ENCODE measurements around the gene SRPRB. TPM values are rescaled to one million over a fixed set of nuclear protein-coding genes. Genes with fewer than 3 reads are reported as not detected.

SRPRB gene
- total and polyA plus RNA-seq, 9 of the 15 experiments (the other 6 are each of a cell fraction or from before 2014, with no cell fraction given): 29.5 to 66.0 (median 41.4) TPM

DNA sequence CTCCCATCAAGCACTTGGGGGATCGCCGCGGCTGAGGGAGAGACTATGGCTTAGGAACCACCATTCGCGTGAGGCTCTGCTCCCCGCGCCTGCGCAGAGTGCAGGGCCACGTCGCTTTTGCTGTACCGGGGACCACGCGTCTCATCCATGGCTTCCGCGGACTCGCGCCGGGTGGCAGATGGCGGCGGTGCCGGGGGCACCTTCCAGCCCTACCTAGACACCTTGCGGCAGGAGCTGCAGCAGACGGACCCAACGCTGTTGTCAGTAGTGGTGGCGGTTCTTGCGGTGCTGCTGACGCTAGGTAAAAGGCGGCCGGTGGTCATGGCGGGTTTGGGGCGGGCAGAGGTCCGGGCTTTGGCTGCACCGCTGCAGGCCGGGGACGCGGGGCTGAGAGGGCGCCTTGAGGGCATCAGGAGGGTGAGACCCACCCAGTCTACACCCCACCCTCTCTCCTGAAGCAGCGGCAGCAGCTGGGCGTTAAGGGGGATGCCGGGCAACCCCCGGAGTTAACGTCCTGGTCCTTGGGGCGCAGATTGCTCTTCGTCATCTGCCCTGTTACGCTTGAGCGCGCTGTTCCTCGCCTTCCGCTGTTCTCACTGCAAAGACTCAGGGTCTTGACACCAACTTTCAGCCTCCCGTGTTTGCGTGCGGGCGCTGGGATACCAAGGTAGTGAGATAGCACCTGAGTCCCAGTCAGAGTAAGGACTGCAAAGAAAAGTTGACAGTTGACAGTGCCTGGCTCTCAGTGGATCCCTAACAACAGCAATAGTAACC, at the start of gene SRPRB (continued):
- TF ChIP-seq, protein P1, sequence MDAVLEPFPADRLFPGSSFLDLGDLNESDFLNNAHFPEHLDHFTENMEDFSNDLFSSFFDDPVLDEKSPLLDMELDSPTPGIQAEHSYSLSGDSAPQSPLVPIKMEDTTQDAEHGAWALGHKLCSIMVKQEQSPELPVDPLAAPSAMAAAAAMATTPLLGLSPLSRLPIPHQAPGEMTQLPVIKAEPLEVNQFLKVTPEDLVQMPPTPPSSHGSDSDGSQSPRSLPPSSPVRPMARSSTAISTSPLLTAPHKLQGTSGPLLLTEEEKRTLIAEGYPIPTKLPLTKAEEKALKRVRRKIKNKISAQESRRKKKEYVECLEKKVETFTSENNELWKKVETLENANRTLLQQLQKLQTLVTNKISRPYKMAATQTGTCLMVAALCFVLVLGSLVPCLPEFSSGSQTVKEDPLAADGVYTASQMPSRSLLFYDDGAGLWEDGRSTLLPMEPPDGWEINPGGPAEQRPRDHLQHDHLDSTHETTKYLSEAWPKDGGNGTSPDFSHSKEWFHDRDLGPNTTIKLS (IDR thresholded peaks at IDR 0.05; ENCODE audit: borderline replicate concordance, low read depth): peak; percentile 96
- no peak for TF ChIP-seq NCOA1 (IDR thresholded peaks at IDR 0.05; ENCODE audit: low read depth)
- TF ChIP-seq PHF20 (IDR thresholded peaks at IDR 0.05; ENCODE audit: partially characterized antibody): peak; percentile 45
- TF ChIP-seq CTBP1 (IDR thresholded peaks at IDR 0.05; ENCODE audit: borderline replicate concordance): 0 out of 2 replicates have a peak, but pooled peaks have one; percentile 17
- no peak for TF ChIP-seq POU5F1 (IDR thresholded peaks at IDR 0.05; ENCODE audit: borderline replicate concordance, low read depth, low read length, partially characterized antibody)
- TF ChIP-seq ZFX (CRISPR knock-in tag; IDR thresholded peaks at IDR 0.05): peak; percentile 57
- peak; percentile 54; the same call in 1 of the 2 replicates for TF ChIP-seq MXI1 (IDR thresholded peaks at IDR 0.05; ENCODE audit: low read depth, low read length)
- TF ChIP-seq, protein P2, sequence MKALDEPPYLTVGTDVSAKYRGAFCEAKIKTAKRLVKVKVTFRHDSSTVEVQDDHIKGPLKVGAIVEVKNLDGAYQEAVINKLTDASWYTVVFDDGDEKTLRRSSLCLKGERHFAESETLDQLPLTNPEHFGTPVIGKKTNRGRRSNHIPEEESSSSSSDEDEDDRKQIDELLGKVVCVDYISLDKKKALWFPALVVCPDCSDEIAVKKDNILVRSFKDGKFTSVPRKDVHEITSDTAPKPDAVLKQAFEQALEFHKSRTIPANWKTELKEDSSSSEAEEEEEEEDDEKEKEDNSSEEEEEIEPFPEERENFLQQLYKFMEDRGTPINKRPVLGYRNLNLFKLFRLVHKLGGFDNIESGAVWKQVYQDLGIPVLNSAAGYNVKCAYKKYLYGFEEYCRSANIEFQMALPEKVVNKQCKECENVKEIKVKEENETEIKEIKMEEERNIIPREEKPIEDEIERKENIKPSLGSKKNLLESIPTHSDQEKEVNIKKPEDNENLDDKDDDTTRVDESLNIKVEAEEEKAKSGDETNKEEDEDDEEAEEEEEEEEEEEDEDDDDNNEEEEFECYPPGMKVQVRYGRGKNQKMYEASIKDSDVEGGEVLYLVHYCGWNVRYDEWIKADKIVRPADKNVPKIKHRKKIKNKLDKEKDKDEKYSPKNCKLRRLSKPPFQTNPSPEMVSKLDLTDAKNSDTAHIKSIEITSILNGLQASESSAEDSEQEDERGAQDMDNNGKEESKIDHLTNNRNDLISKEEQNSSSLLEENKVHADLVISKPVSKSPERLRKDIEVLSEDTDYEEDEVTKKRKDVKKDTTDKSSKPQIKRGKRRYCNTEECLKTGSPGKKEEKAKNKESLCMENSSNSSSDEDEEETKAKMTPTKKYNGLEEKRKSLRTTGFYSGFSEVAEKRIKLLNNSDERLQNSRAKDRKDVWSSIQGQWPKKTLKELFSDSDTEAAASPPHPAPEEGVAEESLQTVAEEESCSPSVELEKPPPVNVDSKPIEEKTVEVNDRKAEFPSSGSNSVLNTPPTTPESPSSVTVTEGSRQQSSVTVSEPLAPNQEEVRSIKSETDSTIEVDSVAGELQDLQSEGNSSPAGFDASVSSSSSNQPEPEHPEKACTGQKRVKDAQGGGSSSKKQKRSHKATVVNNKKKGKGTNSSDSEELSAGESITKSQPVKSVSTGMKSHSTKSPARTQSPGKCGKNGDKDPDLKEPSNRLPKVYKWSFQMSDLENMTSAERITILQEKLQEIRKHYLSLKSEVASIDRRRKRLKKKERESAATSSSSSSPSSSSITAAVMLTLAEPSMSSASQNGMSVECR (CRISPR knock-in tag; IDR thresholded peaks at IDR 0.05): peak; percentile 84
- no peak for TF ChIP-seq KDM1A (IDR thresholded peaks at IDR 0.05)
- peak; percentile 72; the same call in 1 of the 2 replicates for TF ChIP-seq POLR2AphosphoS5 (IDR thresholded peaks at IDR 0.05; ENCODE audit: control insufficient read depth, insufficient read depth, low read depth, low read length)
- TF ChIP-seq JUN (IDR thresholded peaks at IDR 0.05; ENCODE audit: borderline replicate concordance, low read depth, low read length): 0 out of 2 replicates have a peak, but pooled peaks have one; percentile 1
- no peak for TF ChIP-seq JUN (CRISPR knock-in tag; IDR thresholded peaks at IDR 0.05; ENCODE audit: borderline replicate concordance)
- TF ChIP-seq TBP (optimal IDR thresholded peaks at IDR 0.05; ENCODE audit: low read depth, low read length): peak; percentile 66
- TF ChIP-seq WHSC1 (IDR thresholded peaks at IDR 0.05; ENCODE audit: low read length): no peak
- peak; percentile 94 for TF ChIP-seq MYC (IDR thresholded peaks at IDR 0.05; ENCODE audit: low read depth, low read length)
- peak; percentile 79 for TF ChIP-seq MYC (CRISPR knock-in tag; IDR thresholded peaks at IDR 0.05; ENCODE audit: borderline replicate concordance, low read depth)
- TF ChIP-seq RBFOX2 (IDR thresholded peaks at IDR 0.05; ENCODE audit: low read depth, low read length): peak; percentile 96
- peak; percentile 90 for TF ChIP-seq CREM (IDR thresholded peaks at IDR 0.05; ENCODE audit: low read depth)
- TF ChIP-seq, protein P3, sequence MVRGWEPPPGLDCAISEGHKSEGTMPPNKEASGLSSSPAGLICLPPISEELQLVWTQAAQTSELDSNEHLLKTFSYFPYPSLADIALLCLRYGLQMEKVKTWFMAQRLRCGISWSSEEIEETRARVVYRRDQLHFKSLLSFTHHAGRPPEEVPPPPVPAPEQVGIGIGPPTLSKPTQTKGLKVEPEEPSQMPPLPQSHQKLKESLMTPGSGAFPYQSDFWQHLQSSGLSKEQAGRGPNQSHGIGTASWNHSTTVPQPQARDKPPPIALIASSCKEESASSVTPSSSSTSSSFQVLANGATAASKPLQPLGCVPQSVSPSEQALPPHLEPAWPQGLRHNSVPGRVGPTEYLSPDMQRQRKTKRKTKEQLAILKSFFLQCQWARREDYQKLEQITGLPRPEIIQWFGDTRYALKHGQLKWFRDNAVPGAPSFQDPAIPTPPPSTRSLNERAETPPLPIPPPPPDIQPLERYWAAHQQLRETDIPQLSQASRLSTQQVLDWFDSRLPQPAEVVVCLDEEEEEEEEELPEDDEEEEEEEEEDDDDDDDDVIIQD (CRISPR knock-in tag; IDR thresholded peaks at IDR 0.05): no peak
- peak; percentile 38; the same call in 1 of the 2 replicates for TF ChIP-seq ZNF263 (CRISPR knock-in tag; IDR thresholded peaks at IDR 0.05; ENCODE audit: borderline replicate concordance)
